GM21360 (cell line): ENCODE results near the gene DMRTA2.

ENCODE experiments used
- ATAC-seq: cut with Tn5 transposase; IDR thresholded peaks from one replicate; pipeline ENCODE4 v1.9.1; 2021; ENCODE audit warnings: mild to moderate bottlenecking, moderate library complexity; ENCODE audit not compliant: unreplicated experiment

Gene DMRTA2

GRCh38 chr1:50422946-50423669 is at the start of gene DMRTA2:
TSS of gene DMRTA2 (minus strand) at chr1:50423443. CDS start at chr1:50421536, 1,907 bp downstream.
- peak; percentile 62 for ATAC-seq

- ATAC-seq: no peak
Measured at GRCh38 chr1:50471967-50472366, 48.7 kb upstream of the DMRTA2 start.

GRCh38 chr1:50462964-50463363 is 39.7 kb upstream of the DMRTA2 start:
- no peak for ATAC-seq

- ATAC-seq: no peak
Measured at GRCh38 chr1:50458507-50458906, 35.3 kb upstream of the DMRTA2 start.

GRCh38 chr1:50454911-50455310 is 31.7 kb upstream of the DMRTA2 start:
- no peak for ATAC-seq

GRCh38 chr1:50453266-50453665 is 30.0 kb upstream of the DMRTA2 start:
- ATAC-seq: no peak

- no peak for ATAC-seq
Measured at GRCh38 chr1:50452700-50453099, 29.5 kb upstream of the DMRTA2 start.

GRCh38 chr1:50450861-50451653 is 27.8 kb upstream of the DMRTA2 start:
- no peak for ATAC-seq

GRCh38 chr1:50447961-50448360 is 24.7 kb upstream of the DMRTA2 start:
- no peak for ATAC-seq

- ATAC-seq: no peak
Measured at GRCh38 chr1:50441183-50441582, 17.9 kb upstream of the DMRTA2 start.

- no peak for ATAC-seq
Measured at GRCh38 chr1:50438945-50439344, 15.7 kb upstream of the DMRTA2 start.

GRCh38 chr1:50436489-50436888 is 13.2 kb upstream of the DMRTA2 start:
- ATAC-seq: no peak

GRCh38 chr1:50430010-50430405 is 6.8 kb upstream of the DMRTA2 start:
- no peak for ATAC-seq

- ATAC-seq: no peak
Measured at GRCh38 chr1:50427818-50428779, 4.9 kb upstream of the DMRTA2 start.

- no peak for ATAC-seq
Measured at GRCh38 chr1:50427086-50427817, 4.0 kb upstream of the DMRTA2 start.

GRCh38 chr1:50426702-50427085 is 3.5 kb upstream of the DMRTA2 start:
- ATAC-seq: no peak

GRCh38 chr1:50426108-50426700 is 3.0 kb upstream of the DMRTA2 start:
- no peak for ATAC-seq

GRCh38 chr1:50425376-50426107 is 2.3 kb upstream of the DMRTA2 start:
- no peak for ATAC-seq

GRCh38 chr1:50424884-50425375 is 1.7 kb upstream of the DMRTA2 start:
- ATAC-seq: no peak
